Prostate gland (tissue), 2 donors: Measurements from ENCODE around the gene DPP3.

Experiments used
- CTCF ChIP-seq, 4 experiments: fragments of 200-600 bp in 2 of 4; fragments of 450-650 bp in 2 of 4; sonication (generic) in 2 of 4; IDR thresholded peaks; 1 replicate in 3 of 4; 2 replicates in 1 of 4; pipeline ENCODE4 v1.5.1; 2016 to 2019; ENCODE audit warnings: antibody characterized with exemption in 4 of 4, mild to moderate bottlenecking in 2 of 4, moderate library complexity in 2 of 4
- POLR2A ChIP-seq: fragments of 450-650 bp; IDR thresholded peaks from one replicate; pipeline ENCODE4 v1.6.1; 2016; ENCODE audit warnings: antibody characterized with exemption, mild to moderate bottlenecking
- POLR2AphosphoS5 ChIP-seq: sonication (generic); formaldehyde crosslinking; IDR thresholded peaks from one replicate; pipeline ENCODE4 v1.6.1; 2017; ENCODE audit warnings: antibody characterized with exemption

DNA sequence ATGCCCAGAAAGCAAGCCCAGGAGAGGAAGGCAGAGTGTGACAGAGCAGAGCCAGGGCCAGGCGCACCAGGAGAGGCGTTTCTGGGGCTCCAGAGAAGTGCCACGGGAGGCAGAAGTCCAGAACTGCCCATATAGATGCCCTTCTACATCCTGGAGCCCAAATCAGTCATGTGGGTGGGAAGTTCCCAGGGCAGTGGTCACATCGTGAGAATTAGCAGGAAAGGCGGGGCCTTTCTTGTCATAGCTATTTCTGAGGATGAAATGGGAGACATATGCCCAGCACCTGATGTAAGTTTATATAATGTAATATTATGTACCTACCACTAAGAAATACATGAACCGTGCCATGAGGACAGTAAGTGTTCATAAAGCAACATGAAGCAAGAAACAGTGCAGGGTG, 52.5 kb downstream of the DPP3 start:
- TF ChIP-seq POLR2A, result no peak
- no peak for TF ChIP-seq CTCF (IDR thresholded peaks at IDR 0.05)
- no peak for TF ChIP-seq POLR2AphosphoS5
